Stomach (tissue), 9 donors: ENCODE results near the gene SORCS2. TPM values are rescaled to one million over a fixed set of nuclear protein-coding genes. Genes with fewer than 3 reads are reported as not detected.
A peak's percentile ranks its signal among the peaks of the same experiment; 100 is the strongest.

Source experiments
- DNase-seq, 2 donors: peaks; one replicate each; pipeline versions ENCODE4 v3.0.0 to v3.0.0-alpha.2; 2013 to 2019
- H3K27ac ChIP-seq, 5 donors: fragments of 200-600 bp in 4 of 5; sonication (generic) in 4 of 5; one replicate each; pipeline ENCODE4 v1.5.1; 2013 to 2019; ENCODE audit warnings: mild to moderate bottlenecking in 1 of 5, moderate library complexity in 1 of 5
- H3K27me3 ChIP-seq, 3 donors: fragments of 200-600 bp; sonication (generic); one replicate each; pipeline ENCODE4 v1.5.1; 2017 to 2019; ENCODE audit warnings: mixed run types in 1 of 3
- H3K36me3 ChIP-seq, 4 donors: fragments of 200-600 bp; sonication (generic); 1 replicate in 3 of 4; 2 replicates in 1 of 4; pipeline ENCODE4 v1.5.1; 2016 to 2019
- H3K4me1 ChIP-seq, 4 donors: fragments of 200-600 bp; sonication (generic); one replicate each; pipeline ENCODE4 v1.5.1; 2016 to 2019
- H3K4me3 ChIP-seq, 4 donors: fragments of 200-600 bp; sonication (generic) in 3 of 4; one replicate each; pipeline ENCODE4 v1.5.1; 2016 to 2019; ENCODE audit warnings: mild to moderate bottlenecking in 1 of 4
- H3K9me3 ChIP-seq, 4 donors: fragments of 200-600 bp; sonication (generic); one replicate each; pipeline ENCODE4 v1.5.1; 2016 to 2019
- CTCF ChIP-seq, 7 experiments: fragments of 450-650 bp in 4 of 7; fragments of 200-600 bp in 3 of 7; sonication (generic) in 3 of 7; IDR thresholded peaks; one replicate each; pipeline ENCODE4 v1.5.1; 2016 to 2019; ENCODE audit warnings: antibody characterized with exemption in 7 of 7, control low read depth in 2 of 7, mild to moderate bottlenecking in 1 of 7
- EP300 ChIP-seq: sonication (generic); formaldehyde crosslinking; IDR thresholded peaks from one replicate; pipeline ENCODE4 v1.6.1; 2017; ENCODE audit warnings: antibody characterized with exemption
- POLR2A ChIP-seq, 4 donors: fragments of 450-650 bp; IDR thresholded peaks; one replicate each; pipeline ENCODE4 v1.6.1; 2016; ENCODE audit warnings: antibody characterized with exemption in 4 of 4, control low read depth in 2 of 4, mild to moderate bottlenecking in 1 of 4, moderate library complexity in 1 of 4
- POLR2AphosphoS5 ChIP-seq, 3 donors: sonication (generic); formaldehyde crosslinking; IDR thresholded peaks; one replicate each; pipeline ENCODE4 v1.6.1; 2016; ENCODE audit warnings: antibody characterized with exemption in 3 of 3
- WGBS, 5 donors: extraction: QIAGEN DNeasy Blood & Tissue Kit in 3 of 5; methylation state at CpG; one replicate each; pipeline versions ENCODE4 v1.1.5 to v1.1.7; 2013 to 2018; 5-methylcytosine and 5-hydroxymethylcytosine counted together
- intact Hi-C: fragments of 100-400 bp; cut with DNase I; formaldehyde crosslinking; loops from one replicate; pipeline ENCODE4 v1.15.1; 2023; ENCODE audit warnings: low total_unique reads
- polyA plus RNA-seq, 3 donors: library from polyadenylated mRNA; stranded (reverse); fragments of 200-250 nt; gene quantifications; one replicate each; pipeline ENCODE4 v1.2.3, GENCODE V29; 2013
- total RNA-seq, 5 donors: library from RNA; depleted of rRNA; stranded (reverse); fragments of >200 nt; gene quantifications; one replicate each; pipeline versions ENCODE4 v1.1.0 to v1.2.3, GENCODE V29; 2014 to 2016
- donor health status: healthy with polysubstance abuse.
- donor health status: Bipolar disorder and iron deficiency.
- donor health status: healthy.

The SORCS2 gene
- total and polyA plus RNA-seq, 8 donors = under 0.01 to 13.0 (median 0.50) TPM; not detected in 1

- Histone ChIP-seq H3K27me3 (peaks cover 0 to 57% (median 14%) of the 10 kb centered on the region in 3 donors), H3K27ac (no peak overlapping the region), H3K9me3 (no peaks in the 10 kb centered on the region), H3K4me1 (peaks cover under 1 to 15% (median 5%) of the 10 kb centered on the region in 4 donors), H3K36me3 (no peaks in the 10 kb centered on the region), H3K4me3 (no peak overlapping the region)
- intact Hi-C loops = loop anchor here (10.0 kb wide), 1 partner anchor 96 kb away; no protein-coding TSS in a partner anchor
- 78 to 82% (median 81%) methylated on average over 17 to 20 of the region's 20 CpGs for WGBS, 5 donors
- TF ChIP-seq EP300 (no peak), POLR2AphosphoS5 (IDR thresholded peaks at IDR 0.05) (no peak), CTCF (IDR thresholded peaks at IDR 0.05) (no peak), POLR2A (IDR thresholded peaks at IDR 0.05) (no peak)
- no peak for DNase-seq
These were observed 6.2 kb downstream of the SORCS2 start for GRCh38 chr4:7198440-7199128.

- Histone ChIP-seq H3K36me3 (no peaks in the 10 kb centered on the region), H3K27me3 (peaks cover 0 to 51% (median 7%) of the 10 kb centered on the region in 3 donors), H3K27ac (no peak overlapping the region), H3K4me1 (peaks cover 0 to 12% (median under 1%) of the 10 kb centered on the region in 4 donors), H3K9me3 (no peaks in the 10 kb centered on the region), H3K4me3 (no peak overlapping the region)
- intact Hi-C loops = loop anchor here (10.0 kb wide), 1 partner anchor 96 kb away; no protein-coding TSS in a partner anchor
- no peak for TF ChIP-seq POLR2A (IDR thresholded peaks at IDR 0.05)
- TF ChIP-seq POLR2AphosphoS5 (IDR thresholded peaks at IDR 0.05) = no peak
- TF ChIP-seq EP300 = no peak
- TF ChIP-seq CTCF (IDR thresholded peaks at IDR 0.05) = no peak
- 81 to 88% (median 82%) methylated on average over 11 to 15 of the region's 15 CpGs for WGBS, 5 donors
- DNase-seq = no peak
These were observed 6.9 kb downstream of the SORCS2 start for GRCh38 chr4:7199129-7199725.

GRCh38 chr4:7199771-7200441 is 7.6 kb downstream of the SORCS2 start:
- Histone ChIP-seq H3K27me3 (peaks cover 0 to 44% (median under 1%) of the 10 kb centered on the region in 3 donors), H3K4me3 (no peak overlapping the region), H3K27ac (no peak overlapping the region), H3K4me1 (peaks cover 0 to 11% (median 0%) of the 10 kb centered on the region in 4 donors), H3K36me3 (no peaks in the 10 kb centered on the region), H3K9me3 (no peaks in the 10 kb centered on the region)
- intact Hi-C loops = loop anchor here (10.0 kb wide), 1 partner anchor 95 kb away; no protein-coding TSS in a partner anchor
- TF ChIP-seq EP300 (no peak), CTCF (IDR thresholded peaks at IDR 0.05) (no peak), POLR2A (IDR thresholded peaks at IDR 0.05) (no peak), POLR2AphosphoS5 (IDR thresholded peaks at IDR 0.05) (no peak)
- 75 to 85% (median 80%) methylated on average over 8 to 16 of the region's 16 CpGs for WGBS, 5 donors
- DNase-seq = no peak

- Histone ChIP-seq H3K9me3 (no peaks in the 10 kb centered on the region), H3K36me3 (no peaks in the 10 kb centered on the region), H3K27ac (peak overlapping the region in 1 of 5 donors; percentile 24), H3K27me3 (peaks cover 0 to 35% (median 0%) of the 10 kb centered on the region in 3 donors), H3K4me3 (no peak overlapping the region), H3K4me1 (peaks cover 0 to 4% (median 2%) of the 10 kb centered on the region in 4 donors)
- intact Hi-C loops = no loop called here
- TF ChIP-seq POLR2A (IDR thresholded peaks at IDR 0.05) = no peak
- TF ChIP-seq CTCF (IDR thresholded peaks at IDR 0.05) = no peak
- no peak for TF ChIP-seq EP300
- TF ChIP-seq POLR2AphosphoS5 (IDR thresholded peaks at IDR 0.05) = no peak
- DNase-seq = no peak
- 87 to 94% (median 92%) methylated on average over 12 of the region's 12 CpGs for WGBS, 5 donors
These were observed 8.5 kb downstream of the SORCS2 start for GRCh38 chr4:7200801-7201200.
